H9 (cell line): ENCODE measurements around the gene SETD7. TPM values are rescaled to one million over a fixed set of nuclear protein-coding genes. Genes with fewer than 3 reads are reported as not detected.

ENCODE experiments used
- DNase-seq: peaks from one replicate; pipeline ENCODE4 v3.0.0-alpha.2; 2017
- H2AFZ ChIP-seq: one replicate; pipeline ENCODE4 v1.6.1; 2013; ENCODE audit warnings: mild to moderate bottlenecking, low read length, control low read depth, moderate library complexity
- H2AK5ac ChIP-seq: 2 replicates; pipeline ENCODE4 v1.6.1; 2013; ENCODE audit warnings: low read length, control low read depth, mixed read lengths; ENCODE audit not compliant: insufficient read length
- H2BK120ac ChIP-seq: one replicate; pipeline ENCODE4 v1.6.1; 2013; ENCODE audit warnings: low read depth, mild to moderate bottlenecking, low read length, control low read depth, inconsistent platforms; ENCODE audit not compliant: poor library complexity, severe bottlenecking
- H2BK12ac ChIP-seq: 2 replicates; pipeline ENCODE4 v1.6.1; 2013; ENCODE audit warnings: low read length, control low read depth, mixed read lengths, low read depth; ENCODE audit not compliant: insufficient read length
- H2BK15ac ChIP-seq: 2 replicates; pipeline ENCODE4 v1.6.1; 2013; ENCODE audit warnings: low read depth, low read length, control low read depth
- H2BK20ac ChIP-seq: one replicate; pipeline ENCODE4 v1.6.1; 2013; ENCODE audit warnings: low read depth, mild to moderate bottlenecking, low read length, control low read depth, inconsistent platforms; ENCODE audit not compliant: poor library complexity, severe bottlenecking
- H2BK5ac ChIP-seq: 2 replicates; pipeline ENCODE4 v1.6.1; 2013; ENCODE audit warnings: low read length, control low read depth, mixed read lengths; ENCODE audit not compliant: insufficient read length
- H3K14ac ChIP-seq: 2 replicates; pipeline ENCODE4 v1.6.1; 2013; ENCODE audit warnings: low read length, control low read depth; ENCODE audit not compliant: insufficient read depth
- H3K18ac ChIP-seq: 2 replicates; pipeline ENCODE4 v1.6.1; 2013; ENCODE audit warnings: low read depth, mild to moderate bottlenecking, mixed read lengths, low read length, control low read depth; ENCODE audit not compliant: insufficient read length
- H3K23ac ChIP-seq: 2 replicates; pipeline ENCODE4 v1.6.1; 2013; ENCODE audit warnings: low read length, control low read depth, mixed read lengths, low read depth; ENCODE audit not compliant: insufficient read length
- H3K23me2 ChIP-seq: 2 replicates; pipeline ENCODE4 v1.6.1; 2013; ENCODE audit warnings: low read depth, mild to moderate bottlenecking, mixed read lengths, low read length, control low read depth; ENCODE audit not compliant: insufficient read length, poor library complexity, severe bottlenecking
- H3K27ac ChIP-seq: 2 replicates; pipeline ENCODE4 v1.5.1; 2013; ENCODE audit warnings: low read length, control low read depth, mixed read lengths, low read depth; ENCODE audit not compliant: insufficient read length
- H3K27me3 ChIP-seq: 2 replicates; pipeline ENCODE4 v1.6.1; 2013; ENCODE audit warnings: low read length, control low read depth, inconsistent platforms; ENCODE audit not compliant: insufficient read depth
- H3K4ac ChIP-seq: 2 replicates; pipeline ENCODE4 v1.6.1; 2013; ENCODE audit warnings: low read depth, mild to moderate bottlenecking, control low read depth, inconsistent platforms, low read length, moderate library complexity
- H3K4me1 ChIP-seq: 2 replicates; pipeline ENCODE4 v1.6.1; 2013; ENCODE audit warnings: low read length, control low read depth, inconsistent platforms; ENCODE audit not compliant: insufficient read depth
- H3K4me2 ChIP-seq: 2 replicates; pipeline ENCODE4 v1.6.1; 2013; ENCODE audit warnings: low read length, control low read depth, mixed read lengths; ENCODE audit not compliant: insufficient read length, insufficient read depth
- H3K56ac ChIP-seq: 2 replicates; pipeline ENCODE4 v1.6.1; 2013; ENCODE audit warnings: low read depth, mild to moderate bottlenecking, mixed read lengths, low read length, control low read depth; ENCODE audit not compliant: insufficient read length
- H3K79me1 ChIP-seq: 2 replicates; pipeline ENCODE4 v1.6.1; 2013; ENCODE audit warnings: low read depth, mild to moderate bottlenecking, moderate library complexity, low read length, control low read depth, inconsistent platforms; ENCODE audit not compliant: insufficient read depth, poor library complexity, severe bottlenecking
- H3K79me2 ChIP-seq: 2 replicates; pipeline ENCODE4 v1.6.1; 2013; ENCODE audit warnings: low read length, control low read depth, inconsistent platforms; ENCODE audit not compliant: insufficient read depth
- H3K9ac ChIP-seq: 2 replicates; pipeline ENCODE4 v1.6.1; 2013; ENCODE audit warnings: low read length, control low read depth, mixed read lengths; ENCODE audit not compliant: insufficient read length; ENCODE audit errors: extremely low read depth
- H3K9me3 ChIP-seq: one replicate; pipeline ENCODE4 v1.6.1; 2013; ENCODE audit warnings: low read depth, low read length, inconsistent platforms; ENCODE audit not compliant: control insufficient read depth
- H3T11ph ChIP-seq: one replicate; pipeline ENCODE4 v1.6.1; 2013; ENCODE audit warnings: mild to moderate bottlenecking, low read length, control low read depth, inconsistent platforms
- H4K20me1 ChIP-seq: one replicate; pipeline ENCODE4 v1.6.1; 2013; ENCODE audit not compliant: control insufficient read depth, insufficient read length, insufficient read depth
- H4K5ac ChIP-seq: 2 replicates; pipeline ENCODE4 v1.6.1; 2013; ENCODE audit warnings: low read depth, mild to moderate bottlenecking, mixed read lengths, low read length, control low read depth; ENCODE audit not compliant: insufficient read length
- H4K8ac ChIP-seq: replicated peaks from 2 replicates; pipeline ENCODE4 v1.6.1; 2013; ENCODE audit warnings: low read length, control low read depth, mixed read lengths, low read depth; ENCODE audit not compliant: insufficient read length
- H4K91ac ChIP-seq: 2 replicates; pipeline ENCODE4 v1.6.1; 2013; ENCODE audit warnings: low read depth, mild to moderate bottlenecking, moderate library complexity, mixed read lengths, low read length, control low read depth; ENCODE audit not compliant: insufficient read length
- H3K27ac Mint-ChIP-seq, 3 experiments: 2 replicates in 2 of 3; 3 replicates in 1 of 3; pipeline ENCODE4 v1.8.0; 2020 to 2021; ENCODE audit warnings: mixed read lengths in 3 of 3, mild to moderate bottlenecking in 1 of 3, moderate library complexity in 1 of 3
- H3K27me3 Mint-ChIP-seq: 2 replicates; pipeline ENCODE4 v1.8.0; 2021; ENCODE audit warnings: low read depth, mild to moderate bottlenecking, moderate library complexity, mixed read lengths
- H3K36me3 Mint-ChIP-seq, 3 experiments: 2 replicates in 2 of 3; 3 replicates in 1 of 3; pipeline ENCODE4 v1.8.0; 2020 to 2021; ENCODE audit warnings: low read depth in 3 of 3, mixed read lengths in 3 of 3; ENCODE audit not compliant: insufficient read depth in 1 of 3
- H3K4me1 Mint-ChIP-seq, 2 experiments: 2 replicates each; pipeline ENCODE4 v1.8.0; 2020; ENCODE audit warnings: mixed read lengths in 2 of 2
- H3K4me3 Mint-ChIP-seq, 2 experiments: 2 replicates in 1 of 2; 3 replicates in 1 of 2; pipeline ENCODE4 v1.8.0; 2020 to 2021; ENCODE audit warnings: mild to moderate bottlenecking in 2 of 2, mixed read lengths in 2 of 2, moderate library complexity in 1 of 2
- H3K9me3 Mint-ChIP-seq, 2 experiments: 2 replicates in 1 of 2; 3 replicates in 1 of 2; pipeline ENCODE4 v1.8.0; 2020; ENCODE audit warnings: mild to moderate bottlenecking in 2 of 2, mixed read lengths in 2 of 2, moderate library complexity in 1 of 2
- WGBS: extraction: QIAGEN DNeasy Blood & Tissue Kit; methylation state at CpG from one replicate; pipeline ENCODE4 v1.1.7; 2013; ENCODE audit warnings: missing lambda C conversion rate, low lambda C conversion rate, mixed read lengths; ENCODE audit not compliant: insufficient read length; ENCODE audit errors: extremely low coverage; 5-methylcytosine and 5-hydroxymethylcytosine counted together
- total RNA-seq: library from RNA; stranded (reverse); gene quantifications from 2 replicates; pipeline ENCODE4 v1.2.1, GENCODE V29; 2021
- TF ChIP-seq, protein P1 (sequence below): fragments of 200-600 bp; sonication (generic); conservative IDR thresholded peaks from 3 replicates; pipeline ENCODE4 v1.8.0; 2021; ENCODE audit warnings: antibody characterized with exemption, mild to moderate bottlenecking

SETD7 gene
- total RNA-seq, 1 experiment from 2014 or later, result 1.5 TPM

GRCh38 chr4:139584784-139585183 is 28.8 kb upstream of the SETD7 start:
- H3K4me1 Mint-ChIP-seq, result peaks cover 6 to 13% of the 10 kb centered on the region in 2 experiments; a peak in 3 of 4 replicates
- no peaks in the 10 kb centered on the region for H3K79me1 ChIP-seq
- H2BK15ac ChIP-seq, result no peak overlapping the region
- no peak overlapping the region for H3K27ac ChIP-seq
- TF ChIP-seq, protein P1, sequence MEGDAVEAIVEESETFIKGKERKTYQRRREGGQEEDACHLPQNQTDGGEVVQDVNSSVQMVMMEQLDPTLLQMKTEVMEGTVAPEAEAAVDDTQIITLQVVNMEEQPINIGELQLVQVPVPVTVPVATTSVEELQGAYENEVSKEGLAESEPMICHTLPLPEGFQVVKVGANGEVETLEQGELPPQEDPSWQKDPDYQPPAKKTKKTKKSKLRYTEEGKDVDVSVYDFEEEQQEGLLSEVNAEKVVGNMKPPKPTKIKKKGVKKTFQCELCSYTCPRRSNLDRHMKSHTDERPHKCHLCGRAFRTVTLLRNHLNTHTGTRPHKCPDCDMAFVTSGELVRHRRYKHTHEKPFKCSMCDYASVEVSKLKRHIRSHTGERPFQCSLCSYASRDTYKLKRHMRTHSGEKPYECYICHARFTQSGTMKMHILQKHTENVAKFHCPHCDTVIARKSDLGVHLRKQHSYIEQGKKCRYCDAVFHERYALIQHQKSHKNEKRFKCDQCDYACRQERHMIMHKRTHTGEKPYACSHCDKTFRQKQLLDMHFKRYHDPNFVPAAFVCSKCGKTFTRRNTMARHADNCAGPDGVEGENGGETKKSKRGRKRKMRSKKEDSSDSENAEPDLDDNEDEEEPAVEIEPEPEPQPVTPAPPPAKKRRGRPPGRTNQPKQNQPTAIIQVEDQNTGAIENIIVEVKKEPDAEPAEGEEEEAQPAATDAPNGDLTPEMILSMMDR, result no peak
- no CpG with 5 or more reads among the region's 2 CpGs for WGBS
- H3T11ph ChIP-seq, result no peak overlapping the region
- no peak overlapping the region for H3K14ac ChIP-seq
- no peak overlapping the region for H3K56ac ChIP-seq
- no peaks in the 10 kb centered on the region for H3K9me3 ChIP-seq
- no peaks in the 10 kb centered on the region for H3K4me1 ChIP-seq
- H3K4ac ChIP-seq, result no peak overlapping the region
- no peak for DNase-seq
- no peaks in the 10 kb centered on the region; a peak in 1 of 5 replicates for H3K9me3 Mint-ChIP-seq
- H3K27me3 ChIP-seq, result peaks cover 4% of the 10 kb centered on the region; the same call in 1 of the 2 replicates
- no peak overlapping the region for H3K23ac ChIP-seq
- peaks cover 52% of the 10 kb centered on the region for H3K27me3 Mint-ChIP-seq
- H3K4me3 Mint-ChIP-seq, result no peak overlapping the region
- H3K36me3 Mint-ChIP-seq, result no peaks in the 10 kb centered on the region
- H4K91ac ChIP-seq, result no peak overlapping the region
- H4K20me1 ChIP-seq, result no peaks in the 10 kb centered on the region
- H2BK120ac ChIP-seq, result no peak overlapping the region
- no peak overlapping the region for H3K9ac ChIP-seq
- no peak overlapping the region for H2AK5ac ChIP-seq
- H3K79me2 ChIP-seq, result no peaks in the 10 kb centered on the region
- no peaks in the 10 kb centered on the region for H3K23me2 ChIP-seq
- H2BK12ac ChIP-seq, result no peak overlapping the region
- no peak overlapping the region for H3K18ac ChIP-seq
- H3K27ac Mint-ChIP-seq, result no peak overlapping the region
- no peak overlapping the region for H3K4me2 ChIP-seq
- no peak overlapping the region for H4K5ac ChIP-seq
- H4K8ac ChIP-seq, result no peak overlapping the region
- no peak overlapping the region for H2BK20ac ChIP-seq
- H2AFZ ChIP-seq, result no peak overlapping the region
- no peak overlapping the region for H2BK5ac ChIP-seq
